HG02798 (cell line): ENCODE results near the gene THAP8.

Experiments used
- ATAC-seq: cut with Tn5 transposase; IDR thresholded peaks from one replicate; pipeline ENCODE4 v1.9.1; 2021; ENCODE audit warnings: mild to moderate bottlenecking; ENCODE audit not compliant: unreplicated experiment, poor library complexity

The THAP8 gene, protein sequence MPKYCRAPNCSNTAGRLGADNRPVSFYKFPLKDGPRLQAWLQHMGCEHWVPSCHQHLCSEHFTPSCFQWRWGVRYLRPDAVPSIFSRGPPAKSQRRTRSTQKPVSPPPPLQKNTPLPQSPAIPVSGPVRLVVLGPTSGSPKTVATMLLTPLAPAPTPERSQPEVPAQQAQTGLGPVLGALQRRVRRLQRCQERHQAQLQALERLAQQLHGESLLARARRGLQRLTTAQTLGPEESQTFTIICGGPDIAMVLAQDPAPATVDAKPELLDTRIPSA

DNA sequence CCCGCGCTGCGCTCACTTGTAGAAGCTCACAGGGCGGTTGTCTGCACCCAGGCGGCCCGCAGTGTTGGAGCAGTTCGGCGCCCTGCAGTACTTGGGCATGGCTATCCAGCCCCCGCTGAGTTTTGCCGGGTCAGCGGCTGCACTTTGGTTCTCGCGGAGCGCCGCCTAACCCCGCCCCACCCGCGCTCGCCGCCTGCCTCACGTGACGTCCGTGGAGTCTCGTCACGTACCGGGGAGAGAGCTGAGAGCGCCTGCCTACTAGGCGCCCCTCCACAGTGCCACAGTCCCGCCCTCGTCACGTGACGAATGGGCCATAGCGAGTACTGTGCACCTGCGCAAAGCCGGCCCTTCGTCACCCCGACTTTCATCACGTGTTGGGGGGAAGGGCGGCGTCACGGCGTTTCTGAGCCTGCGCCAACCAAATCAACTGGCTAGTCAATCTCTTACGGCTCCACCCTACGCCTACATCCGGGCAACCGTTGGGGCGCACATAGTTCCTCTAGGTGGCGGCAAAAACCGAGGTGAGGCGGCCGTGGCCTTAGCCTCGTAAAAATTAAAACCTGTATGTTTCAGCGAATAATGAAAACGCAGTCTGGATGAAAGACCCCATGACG, at the start of gene THAP8:
TSS of gene THAP8 (minus strand) at position 167 of the 614 bp plus-strand sequence. CDS start at position 99, 68 bp downstream.
- ATAC-seq = peak; percentile 87

DNA sequence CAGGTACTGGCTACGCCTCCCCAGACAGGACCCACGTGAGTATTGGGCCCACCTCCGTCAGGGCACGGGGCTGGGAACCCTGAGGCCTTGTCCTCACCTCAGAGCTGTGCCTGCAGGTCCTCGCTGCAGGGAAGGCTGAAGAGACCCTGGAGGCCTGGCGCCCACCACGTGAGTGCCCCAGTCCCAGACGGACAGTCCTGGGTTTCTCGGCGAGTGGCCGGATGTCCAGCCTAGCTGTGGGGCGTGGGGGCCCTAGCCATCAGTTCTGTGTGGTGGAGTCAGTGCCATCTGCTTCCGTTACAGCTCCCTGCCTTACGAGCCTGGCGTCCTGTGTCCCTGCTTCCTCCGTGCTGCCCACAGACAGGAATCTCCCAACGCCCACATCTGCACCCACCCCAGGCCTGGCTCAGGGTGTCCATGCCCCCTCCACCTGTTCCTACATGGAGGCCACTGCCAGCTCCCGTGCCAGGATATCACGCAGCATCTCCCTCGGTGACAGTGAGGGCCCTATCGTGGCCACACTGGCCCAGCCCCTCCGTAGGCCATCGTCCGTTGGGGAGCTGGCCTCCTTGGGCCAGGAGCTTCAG, 49.0 kb upstream of the THAP8 start:
- ATAC-seq = no peak

DNA sequence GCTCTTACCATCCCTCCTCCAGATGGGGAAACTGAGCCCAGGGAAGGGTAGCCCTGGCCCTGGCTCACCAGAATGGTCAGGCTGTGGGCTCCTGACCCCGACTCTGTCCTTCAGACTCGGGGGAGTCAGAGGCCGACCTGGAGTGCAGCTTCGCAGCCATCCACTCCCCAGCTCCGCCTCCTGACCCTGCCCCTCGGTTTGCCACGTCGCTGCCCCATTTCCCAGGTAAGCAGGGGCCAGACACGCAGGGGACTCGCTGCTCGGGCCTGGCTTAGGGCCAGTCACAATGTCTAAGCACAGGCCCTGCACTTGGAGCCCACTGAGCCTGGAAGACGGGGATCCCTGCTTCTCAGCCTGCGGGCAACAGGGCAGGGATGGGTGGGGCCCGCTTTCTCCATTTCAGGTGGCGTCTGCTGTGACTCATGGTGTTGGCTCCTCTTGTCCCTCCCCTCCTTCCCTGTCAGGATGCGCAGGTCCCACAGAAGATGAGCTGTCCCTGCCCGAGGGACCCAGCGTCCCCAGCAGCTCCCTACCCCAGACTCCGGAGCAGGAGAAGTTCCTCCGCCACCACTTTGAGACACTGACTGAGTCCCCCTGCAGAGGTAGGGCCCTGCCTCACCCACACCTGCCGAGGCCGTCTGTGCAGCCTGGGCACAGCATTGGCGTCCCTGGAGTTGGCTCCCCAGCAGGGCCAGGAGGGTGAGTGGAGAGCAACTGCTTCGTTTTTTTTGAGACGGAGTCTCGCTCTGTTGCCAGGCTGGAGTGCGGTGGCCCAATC, 47.7 kb upstream of the THAP8 start:
- ATAC-seq = no peak

DNA sequence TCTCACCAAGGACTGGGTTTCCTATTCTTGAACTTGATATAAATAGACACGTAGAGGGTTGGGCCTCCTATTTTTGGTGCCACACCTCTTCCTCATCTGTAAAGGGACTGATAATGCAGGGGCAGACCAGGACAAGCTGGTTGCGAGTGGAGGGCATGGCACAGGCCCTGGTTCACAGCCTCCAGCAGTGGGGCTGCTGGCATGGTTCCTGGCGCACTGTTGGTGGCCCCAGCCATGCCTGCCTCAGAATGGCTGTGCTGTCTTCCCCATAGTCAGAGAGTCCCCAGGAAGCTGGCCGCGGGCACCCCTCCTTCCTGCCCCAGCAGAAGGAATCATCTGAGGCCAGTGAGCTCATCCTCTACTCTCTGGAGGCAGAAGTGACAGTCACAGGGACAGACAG, 46.4 kb upstream of the THAP8 start:
- ATAC-seq = no peak

DNA sequence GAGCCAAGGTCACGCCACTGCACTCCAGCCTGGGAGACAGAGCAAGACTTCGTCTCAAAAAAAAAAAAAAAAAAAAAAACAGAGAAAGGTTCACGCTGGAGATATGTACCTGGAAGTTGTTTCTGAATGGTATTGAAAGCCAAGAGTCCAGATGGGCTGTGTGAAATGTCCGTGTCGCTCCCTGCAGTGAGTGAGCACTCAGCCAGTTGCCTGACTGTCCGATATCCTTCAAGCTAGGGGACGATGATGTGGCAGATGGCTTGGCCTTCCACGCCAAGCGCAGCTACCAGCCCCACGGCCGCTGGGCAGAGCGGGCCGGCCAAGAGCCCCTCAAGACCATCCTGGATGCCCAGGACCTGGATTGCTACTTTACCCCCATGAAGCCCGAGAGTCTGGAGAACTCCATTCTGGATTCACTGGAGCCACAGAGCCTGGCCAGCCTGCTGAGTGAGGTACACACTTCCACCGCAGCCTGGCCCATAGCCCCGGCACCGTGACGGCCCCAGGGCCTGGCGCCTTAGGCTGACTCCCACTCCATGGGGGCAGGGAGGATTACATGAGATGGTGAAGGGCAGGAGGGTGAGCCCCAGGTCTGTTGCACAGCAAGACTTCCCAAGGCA, 45.2 kb upstream of the THAP8 start:
- no peak for ATAC-seq

DNA sequence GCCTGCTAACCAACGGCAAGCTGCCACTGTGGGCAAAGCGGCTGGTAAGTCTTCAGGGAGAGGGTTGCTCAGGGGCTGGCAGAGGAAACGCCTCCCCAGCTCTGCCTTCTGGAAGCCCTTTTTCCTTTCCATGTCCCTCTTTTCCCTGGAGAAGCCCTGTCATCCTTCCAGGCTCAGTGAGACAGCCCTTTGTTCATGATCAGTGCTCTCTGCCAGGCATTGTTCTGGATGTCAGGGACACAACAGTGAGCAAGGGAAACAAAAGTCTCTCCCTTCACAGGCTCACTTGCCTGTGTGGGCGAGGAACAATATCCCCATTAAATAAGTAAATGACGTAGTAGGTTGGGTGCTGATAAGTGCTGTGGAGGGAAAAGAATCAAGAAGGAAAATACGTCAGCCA, 43.0 kb upstream of the THAP8 start:
- ATAC-seq = no peak

DNA sequence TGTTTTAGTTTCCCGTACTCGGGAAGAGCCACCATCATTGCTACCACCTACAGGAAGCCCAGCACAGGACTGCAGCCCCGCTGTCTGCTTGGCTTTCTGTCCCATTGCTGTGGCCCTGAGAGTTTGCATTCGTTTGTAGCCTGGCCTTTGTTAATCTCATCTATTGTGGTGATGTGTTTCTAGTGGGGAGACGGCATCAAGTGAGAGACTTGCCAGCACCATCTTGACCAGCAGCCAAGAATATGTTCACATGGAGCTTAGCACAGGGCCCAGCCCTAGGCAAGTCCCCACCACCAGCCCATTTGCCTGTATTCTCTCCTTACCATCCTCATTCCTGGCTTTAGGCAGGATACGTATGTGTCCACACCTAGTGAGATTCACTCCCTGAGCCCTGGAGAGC, 39.6 kb upstream of the THAP8 start:
- no peak for ATAC-seq

DNA sequence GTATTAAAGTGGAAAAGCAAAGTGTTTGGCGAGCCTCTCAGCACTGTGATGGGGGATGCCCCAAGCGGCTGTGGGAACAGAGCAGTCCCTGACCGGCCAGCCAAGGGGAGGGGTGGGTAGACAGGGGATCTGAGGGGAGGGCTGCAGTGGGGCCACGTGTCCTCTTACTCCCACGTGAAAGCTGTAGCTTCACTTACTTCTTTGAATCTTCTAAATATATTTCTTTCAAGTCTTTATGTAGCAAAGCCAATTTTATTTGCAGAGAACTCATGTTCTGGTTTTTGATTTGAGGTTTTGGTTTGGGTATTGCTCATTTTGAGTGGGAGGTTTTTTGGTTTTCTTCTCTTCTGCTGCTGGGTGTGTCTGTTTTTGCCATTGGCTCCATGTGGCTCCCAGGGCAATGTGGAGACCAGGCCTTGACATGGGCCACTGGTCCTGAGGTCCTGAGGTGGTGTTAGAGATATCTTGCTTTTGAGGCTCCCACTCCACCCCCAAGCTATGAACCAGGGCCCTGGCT, 39.1 kb upstream of the THAP8 start:
- ATAC-seq = peak; percentile 71

DNA sequence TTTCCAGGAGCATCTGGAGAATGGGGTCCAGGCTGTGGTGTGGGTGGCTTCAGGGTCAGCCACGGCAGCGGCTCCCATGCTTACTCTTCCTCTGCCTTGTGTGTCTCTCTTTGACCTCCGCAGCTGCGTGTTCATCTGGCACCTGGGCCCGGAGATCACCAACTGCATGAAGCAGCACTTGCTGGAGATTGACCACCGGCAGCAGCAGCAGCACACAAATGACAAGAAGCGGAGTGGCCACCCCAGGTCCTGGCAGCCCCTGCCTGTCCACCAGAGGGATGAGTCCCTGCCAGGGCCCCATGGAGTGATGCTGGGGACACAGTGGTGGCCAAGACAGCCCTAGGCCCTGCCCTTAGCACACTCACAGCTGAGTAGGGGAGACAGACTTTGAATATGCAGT, 38.5 kb upstream of the THAP8 start:
- ATAC-seq = no peak

DNA sequence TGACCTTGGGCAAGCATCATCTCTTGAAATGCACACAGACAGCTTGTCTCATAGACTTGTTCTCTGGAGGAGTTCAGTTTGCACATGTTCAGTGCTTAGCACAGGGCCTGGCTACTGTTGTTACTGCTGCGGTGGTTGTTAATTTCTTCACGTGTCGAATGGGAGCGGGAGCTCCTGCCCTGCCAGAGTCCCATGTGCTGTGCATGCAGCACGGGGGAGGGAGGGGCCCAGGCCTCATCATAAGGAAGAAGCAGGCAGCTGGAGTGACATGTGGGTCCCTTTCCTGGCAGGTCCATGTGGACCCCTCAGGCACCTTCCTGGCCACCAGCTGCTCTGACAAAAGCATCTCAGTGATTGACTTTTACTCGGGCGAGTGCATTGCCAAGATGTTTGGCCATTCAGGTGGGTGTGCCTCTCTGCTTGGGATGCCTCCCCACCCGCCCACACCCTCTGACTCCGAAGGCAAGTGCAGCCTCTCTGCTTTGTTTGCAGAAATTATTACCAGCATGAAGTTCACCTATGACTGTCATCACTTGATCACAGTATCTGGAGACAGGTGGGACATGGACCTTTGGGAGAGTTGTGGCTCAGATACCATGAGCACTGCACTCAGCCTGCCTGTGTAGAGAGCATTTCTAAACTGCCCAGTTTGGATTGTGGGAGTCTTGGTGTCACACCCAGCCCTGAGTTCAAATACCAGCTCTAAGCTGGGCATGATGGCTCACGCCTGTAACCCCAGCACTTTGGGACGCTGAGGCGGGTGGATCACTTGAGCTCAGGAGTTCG, 37.0 kb upstream of the THAP8 start:
- ATAC-seq = no peak

DNA sequence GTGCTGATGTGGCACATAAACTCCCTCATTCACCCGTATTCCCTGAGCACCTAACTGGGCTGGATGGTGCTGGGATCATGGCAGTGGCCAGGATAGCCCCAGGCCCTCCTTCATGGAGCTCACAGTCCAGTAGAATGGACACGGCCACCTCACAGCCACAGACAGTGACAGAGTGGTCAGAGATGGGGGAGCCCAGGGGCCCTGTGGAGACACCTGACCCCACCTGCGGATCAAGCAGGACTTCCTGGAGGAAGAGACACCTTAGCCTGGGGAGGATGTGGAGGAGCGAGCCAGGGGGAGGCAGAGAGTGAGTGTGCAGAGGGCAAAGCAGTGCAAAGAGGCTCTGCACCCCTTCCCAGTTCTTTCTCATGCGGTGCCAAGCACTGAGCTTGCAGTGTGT, 35.8 kb upstream of the THAP8 start:
- ATAC-seq = no peak

DNA sequence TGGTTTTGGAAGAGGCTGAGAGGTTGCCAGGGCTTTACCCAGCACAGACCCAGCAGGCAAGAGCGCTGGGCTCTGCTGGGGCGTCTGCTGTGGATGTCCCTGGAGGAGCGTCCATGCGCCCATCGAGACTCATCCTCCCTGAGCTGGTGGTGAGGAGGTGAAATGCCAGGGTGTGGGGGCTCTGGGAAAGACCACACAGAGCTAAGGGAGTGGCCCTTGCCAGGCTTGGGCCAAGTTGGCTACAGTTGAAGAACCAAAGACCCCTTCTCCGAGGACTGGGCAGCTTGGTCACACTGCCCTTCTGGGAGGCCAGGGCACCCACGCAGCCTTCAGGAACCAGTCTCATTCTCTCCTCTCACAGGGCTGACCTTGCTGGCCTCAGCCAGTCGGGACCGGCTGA, 32.2 kb upstream of the THAP8 start:
- no peak for ATAC-seq

DNA sequence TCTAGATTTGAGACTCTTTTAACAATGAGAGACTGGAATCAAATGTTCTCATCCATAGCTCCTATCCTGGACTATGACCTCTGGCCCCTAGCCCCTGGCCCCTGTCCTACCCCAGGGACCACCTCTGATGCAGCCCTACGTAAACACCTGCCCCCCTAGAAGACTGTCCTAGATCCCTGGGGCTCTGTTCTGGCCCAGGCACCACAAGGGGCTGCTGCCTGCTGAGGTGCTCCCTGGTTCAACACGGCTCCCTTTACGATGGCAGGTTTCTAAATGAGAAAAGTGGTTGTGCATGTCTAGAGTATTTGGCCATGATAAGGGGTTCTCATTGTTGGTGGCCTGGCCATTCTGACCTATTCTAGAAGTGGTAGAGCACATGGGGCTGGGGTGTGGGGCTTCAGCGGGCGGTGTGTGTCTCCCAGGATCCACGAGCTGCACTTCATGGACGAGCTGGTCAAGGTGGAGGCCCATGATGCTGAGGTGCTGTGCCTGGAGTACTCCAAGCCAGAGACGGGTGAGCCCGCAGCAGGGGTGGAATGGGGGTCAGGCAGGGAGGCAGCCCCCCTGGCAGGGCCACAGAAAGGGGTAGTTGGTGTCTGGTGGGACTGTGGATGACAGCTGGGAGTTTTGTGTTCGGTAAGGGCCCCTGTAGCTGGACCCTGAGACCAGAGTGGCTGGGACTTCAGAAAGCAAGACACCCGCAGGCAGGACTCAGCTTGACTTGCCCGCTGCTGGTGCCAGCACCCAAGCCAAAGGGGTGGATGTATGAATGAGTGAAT, 30.3 kb upstream of the THAP8 start:
- no peak for ATAC-seq

DNA sequence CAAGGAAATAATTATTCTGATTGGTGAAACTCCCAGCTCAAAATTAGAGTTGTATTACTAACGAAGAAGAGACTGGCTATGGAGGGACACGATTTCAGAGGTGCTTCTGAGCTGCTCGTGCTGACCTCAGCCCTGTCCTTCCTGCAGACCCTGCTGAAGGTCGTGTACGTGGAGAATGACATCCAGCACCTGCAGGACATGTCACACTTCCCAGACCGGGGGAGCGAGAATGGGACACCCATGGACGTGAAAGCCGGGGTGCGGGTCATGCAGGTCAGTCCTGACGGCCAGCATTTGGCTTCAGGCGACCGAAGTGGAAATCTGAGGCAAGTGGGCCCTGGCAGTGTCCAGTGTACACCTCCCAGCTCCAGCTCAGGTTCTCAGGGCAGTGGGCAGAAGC, 28.8 kb upstream of the THAP8 start:
- no peak for ATAC-seq

DNA sequence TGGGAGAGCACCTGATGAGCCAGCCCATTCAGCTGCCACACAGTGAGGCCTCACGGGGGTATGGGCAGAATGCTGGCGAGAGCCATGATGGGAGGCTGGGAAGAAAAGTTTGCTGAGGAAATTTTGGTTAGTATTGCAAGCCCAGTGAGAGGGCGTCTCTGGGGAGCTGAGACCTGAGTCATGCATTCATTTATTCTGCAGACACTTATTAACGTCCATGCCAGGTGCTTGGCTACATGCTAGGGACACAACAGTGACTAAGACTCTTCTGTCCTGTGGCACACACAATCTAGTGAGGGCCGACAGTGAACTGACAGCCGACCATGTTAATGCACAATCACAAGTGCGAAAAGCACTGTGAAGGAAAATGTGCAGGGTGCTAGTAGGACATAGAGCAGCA, 27.8 kb upstream of the THAP8 start:
- no peak for ATAC-seq

DNA sequence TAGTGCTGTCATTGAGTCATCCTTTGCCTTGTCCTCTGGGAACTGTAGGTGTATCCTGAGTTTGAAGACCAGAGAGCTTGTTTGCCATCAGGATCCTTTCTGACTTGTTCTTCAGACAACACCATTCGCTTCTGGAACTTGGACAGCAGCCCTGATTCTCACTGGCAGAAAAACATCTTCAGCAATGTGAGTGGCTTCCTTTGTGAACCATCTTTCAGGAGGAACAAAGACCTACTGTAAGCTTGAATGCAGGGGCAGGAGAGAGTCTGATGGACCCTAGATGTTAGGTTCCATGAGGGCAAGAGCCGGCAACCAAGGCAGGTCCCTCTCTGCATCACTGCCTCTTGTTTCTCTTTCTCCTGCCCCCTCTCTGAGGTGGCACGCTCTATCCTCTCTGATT, 27.3 kb upstream of the THAP8 start:
- ATAC-seq = no peak

DNA sequence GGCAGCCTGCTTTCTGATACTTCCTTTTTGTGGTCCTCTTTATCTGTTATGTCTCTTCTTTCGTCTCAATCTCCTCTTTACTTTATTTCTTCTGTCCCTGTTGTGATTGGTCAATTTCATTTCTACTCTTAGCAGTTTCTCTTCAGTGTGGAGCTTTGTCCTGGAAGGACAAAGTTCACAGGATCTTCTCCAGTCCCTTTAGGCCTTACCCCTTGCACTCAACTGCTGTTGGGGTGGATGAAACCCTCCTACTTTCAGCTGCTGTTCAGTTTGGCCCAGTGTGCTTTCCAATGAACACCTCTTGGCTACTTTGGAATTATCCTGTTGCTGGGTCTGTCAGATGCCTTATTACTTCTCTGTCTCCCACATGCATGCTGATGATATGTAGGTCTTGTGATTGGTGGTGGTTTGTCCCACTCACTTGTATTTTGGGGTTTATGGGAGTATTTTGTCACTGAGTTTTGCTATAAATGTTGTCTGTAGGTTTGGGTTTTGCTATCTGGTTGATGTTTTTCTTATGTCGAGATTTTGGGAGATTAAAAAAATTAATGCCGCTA, 25.4 kb upstream of the THAP8 start:
- no peak for ATAC-seq

DNA sequence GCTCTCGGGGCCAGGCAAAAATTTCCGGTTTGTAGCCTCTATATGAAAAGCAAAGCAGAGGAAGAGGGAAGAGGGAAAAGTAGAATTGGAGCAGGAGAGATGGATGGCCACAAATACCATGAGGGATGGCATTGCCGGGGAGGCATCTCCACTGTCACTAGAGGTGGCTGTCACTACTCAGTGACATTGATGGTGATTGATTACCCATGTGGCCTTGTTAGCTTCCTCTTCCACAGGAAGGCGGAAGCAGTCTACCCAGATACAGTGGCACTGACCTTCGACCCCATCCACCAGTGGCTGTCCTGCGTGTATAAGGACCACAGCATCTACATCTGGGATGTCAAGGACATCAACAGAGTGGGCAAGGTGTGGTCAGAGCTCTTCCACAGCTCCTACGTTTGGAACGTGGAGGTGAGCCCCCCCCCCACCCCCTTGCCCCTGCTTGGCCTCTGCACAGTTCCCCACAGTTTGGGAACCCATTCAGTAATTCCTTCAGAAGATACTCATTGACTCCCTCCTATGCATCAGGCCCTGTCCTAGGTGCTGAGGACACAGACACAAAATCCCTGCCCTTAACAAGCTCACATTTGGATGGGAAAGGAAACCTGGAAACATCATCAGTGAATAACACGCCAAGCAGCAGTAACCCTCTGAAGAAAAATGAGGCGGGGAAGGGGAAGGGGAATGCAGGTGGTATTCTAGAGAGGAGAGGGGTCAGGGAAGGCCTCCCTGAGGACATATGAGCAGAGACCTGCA, 19.2 kb upstream of the THAP8 start:
- ATAC-seq = no peak
